Measurements from ENCODE around the gene HAGH.

The HAGH gene

DNA sequence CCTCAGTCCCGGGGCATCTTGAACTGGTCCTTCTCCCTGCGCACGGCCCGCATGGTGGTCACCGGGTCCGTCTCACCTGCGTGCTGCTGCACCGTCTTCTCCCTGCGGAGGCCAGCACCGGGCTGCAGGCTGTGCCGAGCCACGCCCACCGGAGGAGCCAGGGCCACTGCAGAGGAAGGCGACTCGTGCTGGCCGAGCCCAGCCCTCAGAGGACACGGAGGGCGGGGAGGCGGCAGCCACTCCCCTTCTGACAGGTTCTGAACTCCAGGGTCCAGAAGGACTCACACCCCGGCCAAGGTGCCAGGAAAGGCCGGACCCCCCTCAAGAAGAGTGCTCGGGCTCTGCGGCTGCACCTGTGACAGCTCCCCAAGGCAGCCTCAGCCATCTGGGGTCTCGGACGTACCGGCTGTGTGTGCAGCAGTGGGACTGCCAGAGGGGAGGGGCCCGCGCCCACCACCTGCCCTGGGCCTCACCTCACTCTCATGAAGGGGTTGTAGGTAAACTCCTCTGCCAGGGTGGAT lies 17.3 kb downstream of the HAGH start:
- Histone ChIP-seq H2AFZ (ENCODE audit: low read depth, low read length) (no peak overlapping the region), H3K27me3 (ENCODE audit: insufficient read depth, low read length, poor library complexity) (no peaks in the 10 kb centered on the region), H3K9me3 (ENCODE audit: insufficient read depth, low read length, severe bottlenecking) (no peaks in the 10 kb centered on the region), H3K4me2 (ENCODE audit: insufficient read depth, low read length) (no peak overlapping the region), H4K20me1 (ENCODE audit: insufficient read depth, low read length) (no peaks in the 10 kb centered on the region), H3K27ac (ENCODE audit: low read length) (no peak overlapping the region), H3K4me3 (ENCODE audit: low read depth in 1 of 2, low read length in 2 of 2) (no peak overlapping the region), H3K79me2 (ENCODE audit: insufficient read depth, low read length) (no peaks in the 10 kb centered on the region), H3K36me3 (ENCODE audit: insufficient read depth, low read length) (peaks cover 48% of the 10 kb centered on the region), H3K9ac (ENCODE audit: low read depth, low read length) (no peak overlapping the region), H3K4me1 (ENCODE audit: insufficient read depth, low read length) (no peaks in the 10 kb centered on the region)
- ATAC-seq (ENCODE audit: insufficient read depth, low read depth) (no peak), DNase-seq (no peak)
- no peak for TF ChIP-seq EZH2 (IDR thresholded peaks at IDR 0.05; ENCODE audit: borderline replicate concordance, low read depth, low read length, severe bottlenecking)
- TF ChIP-seq, protein P1, sequence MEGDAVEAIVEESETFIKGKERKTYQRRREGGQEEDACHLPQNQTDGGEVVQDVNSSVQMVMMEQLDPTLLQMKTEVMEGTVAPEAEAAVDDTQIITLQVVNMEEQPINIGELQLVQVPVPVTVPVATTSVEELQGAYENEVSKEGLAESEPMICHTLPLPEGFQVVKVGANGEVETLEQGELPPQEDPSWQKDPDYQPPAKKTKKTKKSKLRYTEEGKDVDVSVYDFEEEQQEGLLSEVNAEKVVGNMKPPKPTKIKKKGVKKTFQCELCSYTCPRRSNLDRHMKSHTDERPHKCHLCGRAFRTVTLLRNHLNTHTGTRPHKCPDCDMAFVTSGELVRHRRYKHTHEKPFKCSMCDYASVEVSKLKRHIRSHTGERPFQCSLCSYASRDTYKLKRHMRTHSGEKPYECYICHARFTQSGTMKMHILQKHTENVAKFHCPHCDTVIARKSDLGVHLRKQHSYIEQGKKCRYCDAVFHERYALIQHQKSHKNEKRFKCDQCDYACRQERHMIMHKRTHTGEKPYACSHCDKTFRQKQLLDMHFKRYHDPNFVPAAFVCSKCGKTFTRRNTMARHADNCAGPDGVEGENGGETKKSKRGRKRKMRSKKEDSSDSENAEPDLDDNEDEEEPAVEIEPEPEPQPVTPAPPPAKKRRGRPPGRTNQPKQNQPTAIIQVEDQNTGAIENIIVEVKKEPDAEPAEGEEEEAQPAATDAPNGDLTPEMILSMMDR (IDR thresholded peaks at IDR 0.05; ENCODE audit: borderline replicate concordance, extremely low read depth, low read length, poor library complexity, severe bottlenecking) = no peak

DNA sequence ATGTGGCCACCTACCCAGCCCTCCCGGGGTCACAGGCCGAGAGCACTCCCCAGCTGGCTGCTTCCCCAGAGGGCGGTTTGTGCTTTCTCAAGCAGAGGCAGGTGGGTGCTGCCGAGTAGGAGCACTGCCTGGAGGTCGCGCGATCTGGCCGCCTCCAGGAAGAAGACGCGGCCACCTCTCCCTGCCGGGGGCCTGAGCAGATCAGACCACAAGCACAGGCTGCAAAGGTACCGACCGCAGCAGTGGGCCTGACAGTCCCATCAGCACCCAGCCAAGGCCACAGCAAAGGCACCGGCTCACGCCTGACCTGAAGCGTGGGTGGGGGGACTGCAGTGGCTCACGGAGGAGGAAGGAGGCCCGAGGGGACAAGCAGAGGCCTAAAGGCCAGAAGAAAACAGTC lies 17.9 kb downstream of the HAGH start:
- Histone ChIP-seq H3K4me1 (ENCODE audit: insufficient read depth, low read length) (no peaks in the 10 kb centered on the region), H3K27ac (ENCODE audit: low read length) (no peak overlapping the region), H3K27me3 (ENCODE audit: insufficient read depth, low read length, poor library complexity) (no peaks in the 10 kb centered on the region), H4K20me1 (ENCODE audit: insufficient read depth, low read length) (no peaks in the 10 kb centered on the region), H3K9me3 (ENCODE audit: insufficient read depth, low read length, severe bottlenecking) (no peaks in the 10 kb centered on the region), H3K79me2 (ENCODE audit: insufficient read depth, low read length) (no peaks in the 10 kb centered on the region), H3K4me3 (ENCODE audit: low read depth in 1 of 2, low read length in 2 of 2) (no peak overlapping the region), H3K4me2 (ENCODE audit: insufficient read depth, low read length) (no peak overlapping the region), H2AFZ (ENCODE audit: low read depth, low read length) (no peak overlapping the region), H3K36me3 (ENCODE audit: insufficient read depth, low read length) (peaks cover 44% of the 10 kb centered on the region), H3K9ac (ENCODE audit: low read depth, low read length) (no peak overlapping the region)
- no peak for TF ChIP-seq EZH2 (IDR thresholded peaks at IDR 0.05; ENCODE audit: borderline replicate concordance, low read depth, low read length, severe bottlenecking)
- TF ChIP-seq, protein P1 (IDR thresholded peaks at IDR 0.05; ENCODE audit: borderline replicate concordance, extremely low read depth, low read length, poor library complexity, severe bottlenecking) = no peak
- DNase-seq = no peak
- no peak for ATAC-seq (ENCODE audit: insufficient read depth, low read depth)

DNA sequence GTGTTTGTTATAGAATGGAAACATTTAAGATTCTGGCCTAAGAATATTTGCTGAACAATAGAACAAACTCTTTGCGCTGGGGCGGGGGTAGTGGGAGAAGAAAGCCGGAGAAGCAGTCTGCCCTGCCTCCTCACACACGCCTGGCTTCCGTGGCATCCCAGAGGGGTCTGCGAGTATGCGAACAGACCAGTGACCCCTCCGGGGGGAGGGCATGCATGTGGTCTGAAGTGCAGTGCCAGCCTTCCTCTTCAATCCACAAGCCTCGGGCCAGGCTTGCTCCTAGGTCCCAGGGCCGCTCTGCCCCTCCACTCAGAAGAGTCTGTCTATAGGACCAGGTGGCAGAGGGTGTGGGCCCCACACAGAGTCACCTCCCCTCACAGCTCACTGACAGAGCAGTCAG lies 19.0 kb downstream of the HAGH start:
- ATAC-seq (ENCODE audit: insufficient read depth, low read depth) (no peak), DNase-seq (no peak)
- H2AFZ ChIP-seq (ENCODE audit: low read depth, low read length) = no peak overlapping the region

More for the DNA sequence above, 19.0 kb downstream of the HAGH start:
- H3K27me3 ChIP-seq (ENCODE audit: insufficient read depth, low read length, poor library complexity) = no peaks in the 10 kb centered on the region
- no peaks in the 10 kb centered on the region for H4K20me1 ChIP-seq (ENCODE audit: insufficient read depth, low read length)
- TF ChIP-seq EZH2 (IDR thresholded peaks at IDR 0.05; ENCODE audit: borderline replicate concordance, low read depth, low read length, severe bottlenecking) = no peak
- TF ChIP-seq, protein P1 (IDR thresholded peaks at IDR 0.05; ENCODE audit: borderline replicate concordance, extremely low read depth, low read length, poor library complexity, severe bottlenecking) = no peak
- H3K9me3 ChIP-seq (ENCODE audit: insufficient read depth, low read length, severe bottlenecking) = no peaks in the 10 kb centered on the region
- H3K79me2 ChIP-seq (ENCODE audit: insufficient read depth, low read length) = no peaks in the 10 kb centered on the region
- no peak overlapping the region for H3K4me3 ChIP-seq (ENCODE audit: low read depth in 1 of 2, low read length in 2 of 2)
- H3K4me1 ChIP-seq (ENCODE audit: insufficient read depth, low read length) = no peaks in the 10 kb centered on the region
- no peak overlapping the region for H3K27ac ChIP-seq (ENCODE audit: low read length)
- H3K9ac ChIP-seq (ENCODE audit: low read depth, low read length) = no peak overlapping the region
- peaks cover 35% of the 10 kb centered on the region for H3K36me3 ChIP-seq (ENCODE audit: insufficient read depth, low read length)
- no peak overlapping the region for H3K4me2 ChIP-seq (ENCODE audit: insufficient read depth, low read length)
